Panc1 (cell line): ENCODE measurements around the gene CCDC69. TPM values are rescaled to one million over a fixed set of nuclear protein-coding genes. Genes with fewer than 3 reads are reported as not detected.

Experiments
- ATAC-seq: fragments of 200-7000 bp; cut with Tn5 transposase; 2 replicates; pipeline ENCODE4 v1.9.1; 2020; ENCODE audit warnings: mild to moderate bottlenecking, moderate library complexity
- BruUV-seq: library from RNA; stranded (reverse); fragments of 400-500 nt; replicated peaks from 2 replicates; lab custom pipeline; 2021; lab: Mats Ljungman, UMichigan
- CTCF ChIA-PET: fragments of 300-600 bp; sonication (Branson Sonifier 250); formaldehyde crosslinking; loops from one replicate; lab custom pipeline; 2022; ENCODE audit warnings: antibody characterized with exemption; lab: Charles Lee
- POLR2A ChIA-PET: fragments of 300-600 bp; sonication (Branson Sonifier 250); formaldehyde crosslinking; loops from one replicate; lab custom pipeline; 2022; ENCODE audit warnings: antibody characterized with exemption; lab: Charles Lee
- DNase-seq: peaks from one replicate; pipeline ENCODE4 v3.0.0-alpha.2; 2010; ENCODE audit warnings: low read depth, low spot score
- H3K27ac ChIP-seq: 2 replicates; pipeline ENCODE4 v1.5.1; 2011; ENCODE audit warnings: mild to moderate bottlenecking, low read length, inconsistent platforms
- H3K27me3 ChIP-seq: fragments of 200-500 bp; sonication (Bioruptor generic); 2 replicates; pipeline ENCODE4 v1.6.0; 2014; ENCODE audit warnings: low read length, inconsistent platforms; ENCODE audit not compliant: control insufficient read depth, insufficient read depth
- H3K36me3 ChIP-seq: fragments of 200-500 bp; sonication (Bioruptor generic); 2 replicates; pipeline ENCODE4 v1.5.1; 2014; ENCODE audit warnings: inconsistent platforms, mild to moderate bottlenecking, low read length, moderate library complexity; ENCODE audit not compliant: control insufficient read depth, insufficient read depth
- H3K4me1 ChIP-seq: 2 replicates; pipeline ENCODE4 v1.5.1; 2011; ENCODE audit warnings: inconsistent platforms, mild to moderate bottlenecking, low read length, moderate library complexity; ENCODE audit not compliant: control insufficient read depth, insufficient read depth
- H3K4me3 ChIP-seq, 2 experiments: 2 replicates each; pipeline ENCODE4 v1.5.1; 2011 to 2012; ENCODE audit warnings: low read depth in 2 of 2, low read length in 2 of 2, mild to moderate bottlenecking in 2 of 2, inconsistent platforms in 1 of 2, moderate library complexity in 1 of 2
- H3K9me3 ChIP-seq: fragments of 200-500 bp; sonication (Bioruptor generic); 2 replicates; pipeline ENCODE4 v1.5.1; 2014; ENCODE audit warnings: low read depth, mild to moderate bottlenecking, inconsistent platforms, low read length, moderate library complexity; ENCODE audit not compliant: control insufficient read depth, insufficient read depth
- CTCF ChIP-seq: fragments of 450-650 bp; IDR thresholded peaks from 2 replicates; pipeline ENCODE4 v1.5.1; 2017; ENCODE audit warnings: mild to moderate bottlenecking
- POLR2AphosphoS5 ChIP-seq: IDR thresholded peaks from 2 replicates; pipeline ENCODE4 v1.6.1; 2012; ENCODE audit warnings: mild to moderate bottlenecking, low read depth, low read length, moderate library complexity
- REST ChIP-seq, 2 experiments: IDR thresholded peaks; 2 replicates each; pipeline ENCODE4 v1.6.1; 2011 to 2012; ENCODE audit warnings: low read depth in 2 of 2, control low read depth in 1 of 2, low read length in 1 of 2, mild to moderate bottlenecking in 1 of 2, moderate library complexity in 1 of 2; ENCODE audit not compliant: insufficient read depth in 1 of 2
- SIN3A ChIP-seq: IDR thresholded peaks from 2 replicates; pipeline ENCODE4 v1.6.1; 2012; ENCODE audit warnings: low read depth, mild to moderate bottlenecking, low read length, moderate library complexity, borderline replicate concordance; ENCODE audit not compliant: insufficient read depth
- TCF7L2 ChIP-seq: IDR thresholded peaks from 2 replicates; pipeline ENCODE4 v1.6.1; 2011; ENCODE audit warnings: mild to moderate bottlenecking, low read depth, low read length, inconsistent platforms
- in situ Hi-C: cut with HindIII; loops from 2 replicates; pipeline ENCODE4 v1.10.0; 2016; ENCODE audit warnings: low sequenced_read_pairs, low pct_unique_long_range_greater_than_20kb
- intact Hi-C: fragments of 100-400 bp; cut with micrococcal nuclease; formaldehyde crosslinking; loops from one replicate; pipeline ENCODE4 v1.10.0; 2022; ENCODE audit not compliant: unreplicated experiment
- total RNA-seq: library from RNA; stranded (reverse); gene quantifications from one replicate; pipeline ENCODE4 v1.2.1, GENCODE V29; 2021; ENCODE audit not compliant: unreplicated experiment

CCDC69 gene
- total RNA-seq, 1 experiment from 2014 or later = 2.1 TPM

- Histone ChIP-seq H3K9me3 (no peaks in the 10 kb centered on the region), H3K36me3 (no peaks in the 10 kb centered on the region; the same call in 1 of the 2 replicates), H3K4me3 (peak overlapping the region in 1 of 2 experiments; percentile 61; a peak in 2 of 4 replicates), H3K27me3 (no peaks in the 10 kb centered on the region; the same call in 1 of the 2 replicates), H3K27ac (peak overlapping the region; percentile 76), H3K4me1 (peaks cover 7% of the 10 kb centered on the region; the same call in 1 of the 2 replicates)
- DNase-seq (no peak), ATAC-seq (no peak)
- no peak for TF ChIP-seq CTCF
- no peak for TF ChIP-seq POLR2AphosphoS5
- TF ChIP-seq REST (IDR thresholded peaks at IDR 0.05; ENCODE audit: insufficient read depth in 1 of 2, low read depth in 2 of 2, low read length in 1 of 2) = no peak
- TF ChIP-seq TCF7L2 = no peak
- TF ChIP-seq SIN3A = no peak
- intact Hi-C loops = no loop called here
- CTCF ChIA-PET = interaction anchor here (1.4 kb wide), 1 partner anchor 64 kb away, joined by 11 read pairs; no protein-coding TSS in a partner anchor
- no TSS peak for BruUV-seq
- in situ Hi-C loops = no loop called here
- POLR2A ChIA-PET = no interaction called here
These were observed 27.7 kb upstream of the CCDC69 start for GRCh38 chr5:151251621-151252020.

- Histone ChIP-seq H3K27me3 (no peaks in the 10 kb centered on the region; the same call in 1 of the 2 replicates), H3K36me3 (no peaks in the 10 kb centered on the region; the same call in 1 of the 2 replicates), H3K9me3 (no peaks in the 10 kb centered on the region), H3K27ac (peak overlapping the region; percentile 35), H3K4me3 (peak overlapping the region in 1 of 2 experiments; percentile 26; a peak in 1 of 4 replicates), H3K4me1 (peaks cover 7% of the 10 kb centered on the region; the same call in 1 of the 2 replicates)
- no peak for ATAC-seq
- POLR2A ChIA-PET = no interaction called here
- intact Hi-C loops (no loop called here), in situ Hi-C loops (no loop called here)
- DNase-seq = no peak
- CTCF ChIA-PET = no interaction called here
- TF ChIP-seq REST (IDR thresholded peaks at IDR 0.05; ENCODE audit: insufficient read depth in 1 of 2, low read depth in 2 of 2, low read length in 1 of 2) (no peak), SIN3A (no peak), TCF7L2 (no peak), CTCF (no peak), POLR2AphosphoS5 (no peak)
- no TSS peak for BruUV-seq
These were observed 27.2 kb upstream of the CCDC69 start for GRCh38 chr5:151251001-151251551.
